BE2C (cell line): Measurements from ENCODE around the gene ALDH3A1.
A peak's percentile ranks its signal among the peaks of the same experiment; 100 is the strongest.
"Not testable (repeated sequence)": the region's sequence is repeated elsewhere in the genome, so short reads cannot be mapped to it uniquely, and the experiment has no call there.

ENCODE experiments used
- DNase-seq: peaks from one replicate; pipeline ENCODE4 v3.0.0-alpha.2; 2020
- H3K27me3 ChIP-seq: fragments of 250-450 bp; sonication (Bioruptor Pico); 2 replicates; pipeline ENCODE4 v1.5.1; 2020; ENCODE audit warnings: mild to moderate bottlenecking
- H3K36me3 ChIP-seq: fragments of 250-450 bp; sonication (Bioruptor Pico); 2 replicates; pipeline ENCODE4 v1.5.1; 2020; ENCODE audit warnings: mild to moderate bottlenecking
- H3K4me1 ChIP-seq: fragments of 250-450 bp; sonication (Bioruptor Pico); 2 replicates; pipeline ENCODE4 v1.5.1; 2020
- H3K4me3 ChIP-seq: 2 replicates; pipeline ENCODE4 v1.5.1; 2011; ENCODE audit warnings: low read depth, low read length
- H3K9me3 ChIP-seq: fragments of 250-450 bp; sonication (Bioruptor Pico); 2 replicates; pipeline ENCODE4 v1.5.1; 2020
- CTCF ChIP-seq: IDR thresholded peaks from 2 replicates; pipeline ENCODE4 v1.5.1; 2012; ENCODE audit warnings: mild to moderate bottlenecking, low read depth, low read length

Gene ALDH3A1

GRCh38 chr17:19769946-19770652 is 22.0 kb upstream of the ALDH3A1 start:
- H3K4me3 ChIP-seq = no peak overlapping the region
- H3K4me1 ChIP-seq = no peaks in the 10 kb centered on the region
- no peaks in the 10 kb centered on the region for H3K27me3 ChIP-seq
- no peaks in the 10 kb centered on the region for H3K9me3 ChIP-seq
- no peaks in the 10 kb centered on the region for H3K36me3 ChIP-seq
- no peak for DNase-seq
- no peak for TF ChIP-seq CTCF

GRCh38 chr17:19768046-19768782 is 20.1 kb upstream of the ALDH3A1 start:
- DNase-seq = no peak
- no peaks in the 10 kb centered on the region for H3K4me1 ChIP-seq
- H3K27me3 ChIP-seq = no peaks in the 10 kb centered on the region
- no peaks in the 10 kb centered on the region for H3K9me3 ChIP-seq
- TF ChIP-seq CTCF = no peak
- H3K36me3 ChIP-seq = no peaks in the 10 kb centered on the region
- H3K4me3 ChIP-seq = no peak overlapping the region

GRCh38 chr17:19766421-19767270 is 18.5 kb upstream of the ALDH3A1 start:
- Histone ChIP-seq H3K9me3 (no peaks in the 10 kb centered on the region), H3K36me3 (no peaks in the 10 kb centered on the region), H3K4me1 (no peaks in the 10 kb centered on the region), H3K4me3 (no peak overlapping the region), H3K27me3 (no peaks in the 10 kb centered on the region)
- TF ChIP-seq CTCF = peak; percentile 80
- DNase-seq = peak; percentile 71

GRCh38 chr17:19766016-19766415 is 17.9 kb upstream of the ALDH3A1 start:
- Histone ChIP-seq H3K9me3 (no peaks in the 10 kb centered on the region), H3K4me1 (no peaks in the 10 kb centered on the region), H3K4me3 (no peak overlapping the region), H3K27me3 (no peaks in the 10 kb centered on the region), H3K36me3 (no peaks in the 10 kb centered on the region)
- no peak for TF ChIP-seq CTCF
- no peak for DNase-seq

- H3K9me3 ChIP-seq, DNase-seq, H3K4me1 ChIP-seq, H3K27me3 ChIP-seq, H3K4me3 ChIP-seq, H3K36me3 ChIP-seq: not testable (repeated sequence)
Measured at GRCh38 chr17:19763991-19764390, 15.9 kb upstream of the ALDH3A1 start.

- no peak for DNase-seq
- no peak for TF ChIP-seq CTCF
- no peak overlapping the region for H3K4me3 ChIP-seq
- no peaks in the 10 kb centered on the region for H3K4me1 ChIP-seq
- H3K36me3 ChIP-seq = no peaks in the 10 kb centered on the region
- H3K27me3 ChIP-seq = no peaks in the 10 kb centered on the region
- no peaks in the 10 kb centered on the region for H3K9me3 ChIP-seq
Measured at GRCh38 chr17:19763416-19763815, 15.3 kb upstream of the ALDH3A1 start.
